NB4 (cell line): ENCODE results near the gene TYMS.

Experiments used
- CTCF ChIP-seq: IDR thresholded peaks from one replicate; pipeline ENCODE4 v1.5.1; 2012; ENCODE audit warnings: low read depth, low read length
- MAX ChIP-seq: IDR thresholded peaks from 2 replicates; pipeline ENCODE4 v1.6.1; 2011; ENCODE audit warnings: low read depth, low read length
- POLR2A ChIP-seq: IDR thresholded peaks from 2 replicates; pipeline ENCODE4 v1.6.1; 2011; ENCODE audit warnings: mild to moderate bottlenecking; ENCODE audit not compliant: insufficient read length; ENCODE audit errors: extremely low read depth

- no peak for TF ChIP-seq MAX
- TF ChIP-seq CTCF, result no peak
- no peak for TF ChIP-seq POLR2A
Measured at GRCh38 chr18:715626-716025, 58.2 kb downstream of the TYMS start.
